Choroid plexus epithelial cell (primary cell): ENCODE data around the gene CDK5RAP1.

ENCODE experiments used
- DNase-seq: peaks from one replicate; pipeline ENCODE4 v3.0.0-alpha.2; 2010; ENCODE audit warnings: low read depth
- H3K4me3 ChIP-seq: 2 replicates; pipeline ENCODE4 v1.5.1; 2011; ENCODE audit warnings: low read depth, mild to moderate bottlenecking, control low read depth, low read length, moderate library complexity
- CTCF ChIP-seq: conservative IDR thresholded peaks from 2 replicates; pipeline ENCODE4 v1.5.1; 2011; ENCODE audit warnings: low read depth, mild to moderate bottlenecking, control low read depth, inconsistent platforms, low read length, moderate library complexity

Gene CDK5RAP1

DNA sequence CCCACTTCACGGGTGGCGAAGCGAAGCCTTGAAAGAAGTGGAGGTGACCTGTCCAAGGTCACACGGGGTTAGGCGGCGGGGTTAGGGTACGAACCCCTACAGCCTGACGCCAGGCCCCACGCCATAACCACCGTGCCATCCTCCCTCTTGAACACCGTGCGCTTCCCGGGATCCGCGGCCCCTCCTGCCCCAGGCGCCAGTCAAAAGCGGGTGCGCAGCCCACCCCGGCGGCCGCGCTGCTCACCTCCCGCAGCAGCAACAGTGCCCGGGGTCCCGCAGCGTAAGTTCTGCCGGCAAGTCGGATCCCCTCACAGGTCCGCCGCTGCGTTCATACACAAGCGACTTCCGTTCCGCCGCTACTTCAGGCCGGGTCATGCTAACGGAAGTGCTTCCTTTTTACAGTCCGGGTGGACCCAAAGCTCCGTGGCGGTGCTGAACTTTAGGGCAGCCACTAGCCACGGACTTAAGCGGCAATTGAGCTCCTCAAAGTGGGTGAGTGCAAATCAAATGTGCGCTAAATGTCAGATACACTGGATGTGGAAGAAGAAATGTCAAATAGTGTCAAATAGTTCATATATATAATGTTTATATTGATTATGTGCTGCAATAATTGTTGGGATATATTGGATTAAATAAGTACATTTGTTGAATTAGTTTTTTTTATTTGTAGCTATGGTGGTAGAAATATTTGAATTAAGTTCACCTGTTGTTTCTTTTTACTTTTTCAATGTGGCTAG, at the start of gene CDK5RAP1:
Gene CDK5RAP1, minus strand, starts transcription at position 336 of the 737 bp plus-strand sequence. CDS start 4,455 bp downstream, outside the sequence.
- peak; percentile 94 for DNase-seq
- H3K4me3 ChIP-seq = peak within 1 kb of the TSS; percentile 99
- TF ChIP-seq CTCF = no peak

DNA sequence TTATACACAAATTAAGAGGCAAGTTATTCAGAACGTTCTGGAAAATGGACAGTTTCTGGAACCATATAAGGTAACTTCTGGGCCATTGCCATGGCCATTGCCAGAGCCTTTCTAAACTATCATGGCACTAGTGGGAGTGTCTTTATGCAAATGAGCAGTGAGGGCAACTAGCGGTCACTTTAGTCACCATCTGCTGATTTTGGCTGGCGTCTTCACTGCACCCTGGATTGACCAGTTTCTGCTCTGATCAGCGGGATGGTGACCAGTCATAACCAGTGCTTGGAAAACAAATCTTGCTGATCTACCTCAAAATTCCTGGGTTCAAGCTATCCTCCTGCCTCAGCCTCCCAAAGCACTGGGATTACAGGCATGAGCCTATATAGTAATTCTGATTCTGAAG, 49.5 kb upstream of the CDK5RAP1 start:
- no peak overlapping the region for H3K4me3 ChIP-seq
- no peak for TF ChIP-seq CTCF
- peak; percentile 34 for DNase-seq

DNA sequence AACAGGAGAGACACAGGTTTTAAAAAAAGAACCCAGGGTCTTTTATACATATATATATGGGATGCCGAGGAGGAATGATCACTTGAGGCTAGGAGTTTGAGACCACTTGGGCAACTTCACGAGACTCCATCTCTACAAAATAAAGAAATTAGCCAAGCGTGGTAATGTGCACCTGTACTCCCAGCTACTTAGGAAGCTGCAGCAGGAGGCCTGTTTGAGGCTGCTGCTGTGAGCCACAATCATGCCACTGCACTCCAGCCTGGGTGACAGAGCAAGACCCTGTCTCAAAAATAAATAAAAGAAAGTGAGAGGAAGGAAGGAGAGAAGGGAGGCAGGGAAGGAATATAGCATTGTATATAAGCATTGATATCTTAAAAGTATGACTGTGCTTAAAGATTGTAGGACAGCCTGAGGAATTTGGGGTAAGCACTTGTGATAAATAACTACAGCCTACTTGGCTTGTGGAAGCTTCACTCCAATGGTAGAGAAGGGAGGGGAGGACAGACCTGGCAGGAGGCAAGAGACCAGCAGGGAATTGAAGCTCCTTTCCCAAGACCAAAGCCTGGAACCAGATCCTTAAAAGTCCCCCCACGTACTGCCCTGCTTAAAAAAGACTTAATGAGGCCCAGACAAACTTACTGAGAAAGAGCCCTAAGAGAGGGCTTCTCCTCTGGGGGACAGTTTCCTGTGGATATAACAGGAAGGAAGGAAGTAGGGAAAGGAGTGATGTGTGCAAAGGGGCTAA, 44.7 kb upstream of the CDK5RAP1 start:
- no peak for DNase-seq
- TF ChIP-seq CTCF = no peak
- H3K4me3 ChIP-seq = no peak overlapping the region

GRCh38 chr20:33444797-33445560, 43.7 kb upstream of the CDK5RAP1 start:
- peak; percentile 29 for DNase-seq
- H3K4me3 ChIP-seq = no peak overlapping the region
- TF ChIP-seq CTCF = peak; percentile 28

GRCh38 chr20:33443512-33444239, 42.4 kb upstream of the CDK5RAP1 start, which contains the start of gene SNTA1:
Gene SNTA1, minus strand, starts transcription at chr20:33443763. Its CDS starts 143 bp downstream, at chr20:33443620.
- peak within 1 kb of the TSS; percentile 72 for H3K4me3 ChIP-seq
- no peak for TF ChIP-seq CTCF
- DNase-seq = peak; percentile 73

DNA sequence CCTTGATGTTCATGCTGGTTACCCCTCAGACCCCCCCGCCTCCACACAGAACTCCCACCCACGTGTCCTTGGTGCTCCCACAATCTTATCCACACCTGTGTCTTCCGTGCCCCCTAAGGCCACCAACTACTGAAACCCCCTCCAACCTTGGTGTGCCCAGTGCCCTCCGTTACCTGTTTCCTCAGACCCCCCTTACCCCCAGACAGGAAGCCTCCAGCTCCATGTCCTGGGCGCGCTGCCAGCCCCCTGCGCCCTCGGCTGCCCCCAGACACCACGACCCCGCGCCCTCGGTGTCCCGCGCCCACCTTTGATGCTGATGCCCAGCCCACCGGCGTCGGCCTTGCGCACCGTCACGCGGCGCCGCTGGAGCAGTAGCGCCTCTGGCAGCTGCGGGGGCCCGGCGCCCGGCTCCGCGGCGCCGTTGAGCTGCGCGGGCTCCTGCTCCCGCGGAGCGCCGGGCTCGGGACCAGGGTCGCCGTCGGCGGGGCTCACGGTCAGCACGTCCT, 41.7 kb upstream of the CDK5RAP1 start:
- no peak for TF ChIP-seq CTCF
- no peak for DNase-seq
- H3K4me3 ChIP-seq = peak overlapping the region; percentile 72
